PC-9 (cell line): Measurements from ENCODE around the gene FGF1.

Source experiments
- EZH2 ChIP-seq: fragments of 200-600 bp; sonication (generic); IDR thresholded peaks from 2 replicates; pipeline ENCODE4 v1.8.0; 2017; ENCODE audit warnings: antibody characterized with exemption, low read depth
- TF ChIP-seq, protein P1 (sequence below): fragments of 200-600 bp; sonication (generic); conservative IDR thresholded peaks from 2 replicates; pipeline ENCODE4 v1.6.1; 2017; ENCODE audit warnings: mixed run types, antibody characterized with exemption, mild to moderate bottlenecking, moderate library complexity

DNA sequence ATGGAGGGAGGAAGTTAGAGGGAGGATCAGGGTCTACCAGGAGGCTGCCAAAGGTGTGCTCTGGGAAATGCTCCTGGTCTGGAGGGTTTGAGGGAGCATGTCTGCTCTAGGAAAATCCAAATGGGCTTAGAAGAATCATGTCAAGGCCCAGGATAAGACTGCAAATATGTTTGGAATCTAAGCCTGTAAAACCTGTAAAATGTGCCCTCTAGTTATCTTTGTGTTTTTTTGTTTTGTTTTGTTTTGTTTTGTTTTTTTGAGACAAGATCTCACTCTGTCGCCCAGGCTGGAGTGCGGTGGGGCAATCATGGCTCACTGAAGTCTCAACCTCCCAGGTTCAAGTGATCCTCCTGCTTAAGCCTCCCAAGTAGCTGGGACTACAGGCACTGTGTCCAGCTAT, 135.4 kb downstream of the FGF1 start:
- TF ChIP-seq EZH2 = no peak
- TF ChIP-seq, protein P1, sequence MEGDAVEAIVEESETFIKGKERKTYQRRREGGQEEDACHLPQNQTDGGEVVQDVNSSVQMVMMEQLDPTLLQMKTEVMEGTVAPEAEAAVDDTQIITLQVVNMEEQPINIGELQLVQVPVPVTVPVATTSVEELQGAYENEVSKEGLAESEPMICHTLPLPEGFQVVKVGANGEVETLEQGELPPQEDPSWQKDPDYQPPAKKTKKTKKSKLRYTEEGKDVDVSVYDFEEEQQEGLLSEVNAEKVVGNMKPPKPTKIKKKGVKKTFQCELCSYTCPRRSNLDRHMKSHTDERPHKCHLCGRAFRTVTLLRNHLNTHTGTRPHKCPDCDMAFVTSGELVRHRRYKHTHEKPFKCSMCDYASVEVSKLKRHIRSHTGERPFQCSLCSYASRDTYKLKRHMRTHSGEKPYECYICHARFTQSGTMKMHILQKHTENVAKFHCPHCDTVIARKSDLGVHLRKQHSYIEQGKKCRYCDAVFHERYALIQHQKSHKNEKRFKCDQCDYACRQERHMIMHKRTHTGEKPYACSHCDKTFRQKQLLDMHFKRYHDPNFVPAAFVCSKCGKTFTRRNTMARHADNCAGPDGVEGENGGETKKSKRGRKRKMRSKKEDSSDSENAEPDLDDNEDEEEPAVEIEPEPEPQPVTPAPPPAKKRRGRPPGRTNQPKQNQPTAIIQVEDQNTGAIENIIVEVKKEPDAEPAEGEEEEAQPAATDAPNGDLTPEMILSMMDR = no peak
